PC-3 (cell line): ENCODE measurements around the gene TASOR2.

Source experiments
- EZH2 ChIP-seq: fragments of 300-600 bp; sonication (generic); IDR thresholded peaks from one replicate; pipeline ENCODE4 v1.6.1; 2017; ENCODE audit warnings: antibody characterized with exemption, mild to moderate bottlenecking, low read length; ENCODE audit not compliant: unreplicated experiment
- EZH2phosphoT487 ChIP-seq: fragments of 300-600 bp; sonication (generic); IDR thresholded peaks from 2 replicates; pipeline ENCODE4 v1.6.1; 2018; ENCODE audit warnings: mild to moderate bottlenecking, antibody characterized with exemption, low read length, borderline replicate concordance
- TF ChIP-seq, protein P1 (sequence below): fragments of 300-600 bp; sonication (generic); conservative IDR thresholded peaks from 2 replicates; pipeline ENCODE4 v1.5.1; 2017; ENCODE audit warnings: antibody characterized with exemption, low read depth, mild to moderate bottlenecking, low read length

DNA sequence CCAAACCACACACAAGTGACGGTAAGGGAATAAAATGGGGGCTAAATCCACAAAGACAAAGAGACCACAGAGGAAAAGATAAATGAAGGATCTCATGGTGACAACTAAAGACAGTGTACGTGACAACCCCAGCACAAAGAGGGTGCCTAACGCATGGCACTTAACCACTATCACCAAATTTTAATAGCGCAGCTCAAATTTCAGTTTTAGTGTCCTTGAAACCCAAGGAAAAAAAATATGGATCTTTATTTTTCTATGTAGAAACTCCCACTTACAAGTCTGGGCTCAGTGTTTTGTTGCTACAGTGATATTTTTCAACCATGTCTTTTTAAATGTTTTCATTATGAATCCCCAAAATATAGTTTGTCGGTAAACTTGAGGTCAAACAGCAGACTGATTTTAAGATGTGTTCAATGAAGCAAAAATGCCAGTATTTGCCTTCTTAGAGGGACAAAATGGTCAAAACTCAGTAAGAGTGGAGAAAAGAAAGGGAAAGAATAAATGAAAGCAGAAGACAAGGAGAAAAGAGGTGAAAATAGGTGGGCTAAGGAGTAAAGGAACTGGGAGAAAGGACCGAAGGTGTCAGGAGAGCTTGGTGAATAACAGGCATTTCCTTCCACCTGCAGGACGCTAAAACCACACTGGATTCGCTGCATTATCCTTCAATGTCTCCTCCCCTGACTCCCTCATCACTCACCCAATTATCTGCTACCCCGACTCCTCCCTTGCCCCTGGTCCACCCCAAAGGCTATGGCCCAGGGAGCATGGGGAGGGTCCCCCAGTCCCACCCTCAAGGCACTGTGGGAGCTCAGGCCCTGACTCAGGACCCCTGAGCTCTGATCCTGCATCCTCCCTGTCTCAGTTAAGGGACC, 21.7 kb upstream of the TASOR2 start:
- TF ChIP-seq, protein P1, sequence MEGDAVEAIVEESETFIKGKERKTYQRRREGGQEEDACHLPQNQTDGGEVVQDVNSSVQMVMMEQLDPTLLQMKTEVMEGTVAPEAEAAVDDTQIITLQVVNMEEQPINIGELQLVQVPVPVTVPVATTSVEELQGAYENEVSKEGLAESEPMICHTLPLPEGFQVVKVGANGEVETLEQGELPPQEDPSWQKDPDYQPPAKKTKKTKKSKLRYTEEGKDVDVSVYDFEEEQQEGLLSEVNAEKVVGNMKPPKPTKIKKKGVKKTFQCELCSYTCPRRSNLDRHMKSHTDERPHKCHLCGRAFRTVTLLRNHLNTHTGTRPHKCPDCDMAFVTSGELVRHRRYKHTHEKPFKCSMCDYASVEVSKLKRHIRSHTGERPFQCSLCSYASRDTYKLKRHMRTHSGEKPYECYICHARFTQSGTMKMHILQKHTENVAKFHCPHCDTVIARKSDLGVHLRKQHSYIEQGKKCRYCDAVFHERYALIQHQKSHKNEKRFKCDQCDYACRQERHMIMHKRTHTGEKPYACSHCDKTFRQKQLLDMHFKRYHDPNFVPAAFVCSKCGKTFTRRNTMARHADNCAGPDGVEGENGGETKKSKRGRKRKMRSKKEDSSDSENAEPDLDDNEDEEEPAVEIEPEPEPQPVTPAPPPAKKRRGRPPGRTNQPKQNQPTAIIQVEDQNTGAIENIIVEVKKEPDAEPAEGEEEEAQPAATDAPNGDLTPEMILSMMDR: no peak
- no peak for TF ChIP-seq EZH2phosphoT487
- no peak for TF ChIP-seq EZH2
